HG02588 (cell line): ENCODE results near the gene TUBA8.
"Not testable (repeated sequence)": the region's sequence is repeated elsewhere in the genome, so short reads cannot be mapped to it uniquely, and the experiment has no call there.

Source experiments
- ATAC-seq: cut with Tn5 transposase; IDR thresholded peaks from one replicate; pipeline ENCODE4 v1.9.1; 2021; ENCODE audit warnings: mild to moderate bottlenecking, moderate library complexity; ENCODE audit not compliant: unreplicated experiment

TUBA8 gene

GRCh38 chr22:18104566-18104965 lies 6.0 kb upstream of the TUBA8 start:
- ATAC-seq, result no peak

DNA sequence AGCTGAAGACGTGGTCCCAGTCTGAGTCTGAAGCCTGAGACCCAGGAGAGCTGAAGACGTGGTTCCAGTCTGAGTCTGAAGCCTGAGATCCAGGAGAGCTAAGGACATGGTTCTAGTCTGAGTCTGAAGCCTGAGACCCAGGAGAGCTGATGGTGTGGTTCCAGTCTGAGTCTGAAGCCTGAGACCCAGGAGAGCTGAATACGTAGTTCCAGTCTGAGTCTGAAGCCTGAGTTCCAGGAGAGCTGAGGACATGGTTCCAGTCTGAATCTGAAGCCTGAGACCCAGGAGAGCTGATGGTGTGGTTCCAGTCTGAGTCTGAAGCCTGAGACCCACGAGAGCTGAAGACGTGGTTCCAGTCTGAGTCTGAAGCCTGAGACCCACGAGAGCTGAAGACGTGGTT lies 4.6 kb upstream of the TUBA8 start:
- ATAC-seq, result not testable (repeated sequence)

DNA sequence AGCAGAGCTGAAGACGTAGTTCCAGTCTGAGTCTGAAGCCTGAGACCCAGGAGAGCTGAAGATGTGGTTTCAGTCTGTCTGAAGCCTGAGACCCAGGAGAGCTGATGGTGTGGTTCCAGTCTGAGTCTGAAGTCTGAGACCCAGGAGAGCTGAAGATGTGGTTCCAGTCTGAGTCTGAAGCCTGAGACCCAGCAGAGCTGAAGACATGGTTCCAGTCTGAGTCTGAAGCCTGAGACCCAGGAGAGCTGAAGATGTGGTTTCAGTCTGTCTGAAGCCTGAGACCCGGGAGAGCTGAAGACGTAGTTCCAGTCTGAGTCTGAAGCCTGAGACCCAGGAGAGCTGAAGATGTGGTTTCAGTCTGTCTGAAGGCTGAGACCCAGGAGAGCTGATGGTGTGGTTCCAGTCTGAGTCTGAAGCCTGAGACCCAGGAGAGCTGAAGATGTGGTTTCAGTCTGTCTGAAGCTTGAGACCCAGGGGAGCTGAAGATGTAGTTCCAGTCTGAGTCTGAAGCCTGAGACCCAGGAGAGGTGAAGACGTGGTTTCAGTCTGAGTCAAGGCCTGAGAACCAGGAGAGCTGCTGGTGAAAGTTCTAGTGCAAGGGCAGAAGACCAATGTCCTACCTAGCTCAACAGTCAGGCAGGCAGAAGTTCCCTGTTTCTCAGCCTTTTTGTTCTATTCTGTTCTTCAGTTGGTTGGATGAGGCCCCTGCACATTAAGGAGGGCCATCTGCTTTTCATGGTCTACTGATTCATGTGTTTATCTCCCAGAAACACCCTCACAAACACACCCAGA lies 3.9 kb upstream of the TUBA8 start:
- ATAC-seq, result not testable (repeated sequence)

GRCh38 chr22:18108187-18108586 lies 2.4 kb upstream of the TUBA8 start:
- no peak for ATAC-seq

- ATAC-seq, result no peak
These were observed 1.0 kb upstream of the TUBA8 start for GRCh38 chr22:18109410-18110193.

- ATAC-seq, result no peak
These were observed 547 bp downstream of the TUBA8 start for GRCh38 chr22:18110954-18111758.

DNA sequence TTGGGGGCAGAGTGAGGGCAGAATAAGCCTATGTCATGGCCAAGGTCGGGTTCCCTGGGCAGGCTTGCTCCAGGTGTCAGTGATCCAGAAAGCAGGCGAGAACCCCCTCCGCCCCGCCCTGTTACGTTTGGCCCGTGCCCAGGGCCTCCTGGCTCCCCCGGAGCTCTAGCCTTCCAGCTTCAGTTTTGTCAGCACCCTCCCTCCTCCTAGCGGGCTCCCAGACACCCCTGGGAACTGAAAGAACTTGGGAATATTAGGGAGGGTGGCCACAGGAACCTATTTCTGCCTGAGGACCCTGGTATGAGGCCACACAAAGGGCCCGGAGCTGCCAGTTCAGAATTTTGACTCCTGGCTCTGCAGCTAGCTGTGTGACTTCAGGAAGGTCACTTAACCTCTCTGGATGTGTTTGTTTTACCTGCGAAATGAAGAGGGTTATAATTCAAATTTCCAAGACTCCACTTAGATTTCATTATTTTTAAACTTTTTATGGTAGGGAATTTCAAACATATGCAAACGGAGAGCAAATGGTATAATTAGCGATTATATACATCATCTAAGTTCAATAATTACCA lies 1.2 kb downstream of the TUBA8 start:
- no peak for ATAC-seq

GRCh38 chr22:18112440-18112839 lies 1.8 kb downstream of the TUBA8 start:
- no peak for ATAC-seq

GRCh38 chr22:18113680-18114394 lies 3.2 kb downstream of the TUBA8 start:
- ATAC-seq, result no peak

- ATAC-seq, result no peak
These were observed 3.9 kb downstream of the TUBA8 start for GRCh38 chr22:18114495-18114894.

DNA sequence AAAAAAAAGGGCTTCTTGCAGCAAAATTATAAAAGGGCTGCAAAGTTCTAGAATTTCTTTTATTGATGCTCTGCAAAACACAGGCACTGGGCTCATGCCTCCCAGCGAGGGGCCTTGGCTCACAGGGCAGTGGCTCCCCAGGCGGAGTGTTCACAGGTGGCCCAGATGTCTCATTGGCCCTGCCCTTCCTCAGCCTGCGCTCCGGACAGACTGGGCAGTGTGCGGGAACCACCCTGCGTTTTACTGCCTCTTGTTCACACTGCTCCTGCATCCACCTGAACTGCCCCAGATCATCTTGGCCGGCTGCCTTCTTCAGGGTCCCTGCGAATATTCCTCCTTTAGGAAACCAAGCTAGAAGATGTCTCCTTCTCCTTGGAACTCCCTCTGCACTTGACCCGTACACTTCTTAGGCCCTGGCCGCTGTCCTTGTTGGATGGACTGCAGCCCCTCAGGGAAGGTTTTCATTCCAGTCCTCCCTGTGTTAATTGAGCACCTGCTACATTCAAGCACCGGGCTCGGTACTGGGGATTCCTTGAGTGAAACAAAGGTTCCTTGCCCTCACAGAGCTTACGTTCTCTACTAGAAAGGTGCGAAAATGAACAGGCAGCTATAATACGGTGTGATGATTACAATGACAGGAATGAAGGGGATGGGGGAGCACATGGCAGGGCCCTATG lies 4.5 kb downstream of the TUBA8 start:
- no peak for ATAC-seq

DNA sequence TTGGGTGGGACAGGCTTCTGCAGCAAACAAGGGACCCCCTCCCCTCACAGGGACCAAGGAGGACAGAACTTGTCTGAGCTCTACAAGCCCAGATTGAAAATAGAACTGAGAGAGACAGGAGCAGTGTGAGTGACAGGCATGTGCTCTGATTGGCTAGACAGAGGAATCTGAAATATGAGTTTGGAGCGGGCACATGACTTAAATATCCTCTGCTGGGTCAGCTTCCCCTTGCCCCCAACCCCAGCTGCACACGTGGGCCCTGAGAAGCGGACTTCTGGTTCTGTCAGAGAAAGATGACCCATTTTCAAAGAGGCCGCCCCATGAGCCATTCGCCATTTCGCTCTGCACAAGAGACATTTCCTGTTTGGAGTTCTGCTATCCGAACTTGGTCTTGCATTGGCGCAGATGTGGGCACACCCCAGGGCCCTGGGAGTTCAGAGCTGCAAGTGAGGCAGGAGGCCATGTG lies 5.3 kb downstream of the TUBA8 start:
- no peak for ATAC-seq

GRCh38 chr22:18116634-18117033 lies 6.0 kb downstream of the TUBA8 start:
- no peak for ATAC-seq

- no peak for ATAC-seq
These were observed 7.8 kb downstream of the TUBA8 start for GRCh38 chr22:18118345-18118915.

- no peak for ATAC-seq
These were observed 9.0 kb downstream of the TUBA8 start for GRCh38 chr22:18119409-18120110.

DNA sequence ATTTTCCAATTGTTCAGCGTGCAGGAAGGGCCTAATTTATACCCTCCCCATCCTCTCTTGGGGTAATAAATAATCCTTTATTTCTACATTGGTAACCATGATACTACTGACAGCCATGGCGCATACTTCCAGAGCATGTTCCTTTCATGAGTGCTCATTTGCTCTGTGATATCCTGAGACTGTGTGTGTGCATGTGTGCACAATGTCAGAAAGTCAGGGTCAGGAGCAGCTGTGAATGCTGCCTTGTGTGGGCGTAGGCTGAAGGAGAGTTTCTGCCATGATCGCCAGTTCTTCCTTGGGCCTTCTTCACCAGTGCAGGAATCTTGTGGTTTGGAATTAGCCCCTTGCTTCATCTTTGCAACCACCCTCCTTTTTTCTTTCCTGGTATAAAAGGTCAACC lies 10.2 kb downstream of the TUBA8 start:
- no peak for ATAC-seq

DNA sequence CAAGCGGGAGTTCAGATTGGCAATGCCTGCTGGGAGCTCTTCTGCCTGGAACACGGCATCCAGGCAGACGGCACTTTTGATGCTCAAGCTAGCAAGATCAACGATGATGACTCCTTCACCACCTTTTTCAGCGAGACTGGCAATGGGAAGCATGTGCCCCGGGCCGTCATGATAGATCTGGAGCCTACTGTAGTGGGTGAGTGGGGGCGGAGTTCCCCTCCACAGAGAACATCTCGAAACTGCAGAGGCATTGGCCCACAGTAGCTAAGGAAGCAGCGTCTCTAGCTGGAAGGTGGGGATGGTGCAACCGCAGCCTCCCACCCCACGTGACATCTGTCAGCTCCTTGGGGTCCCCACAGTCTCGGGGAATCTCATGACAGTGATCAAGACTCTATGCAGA lies 10.9 kb downstream of the TUBA8 start:
- no peak for ATAC-seq

DNA sequence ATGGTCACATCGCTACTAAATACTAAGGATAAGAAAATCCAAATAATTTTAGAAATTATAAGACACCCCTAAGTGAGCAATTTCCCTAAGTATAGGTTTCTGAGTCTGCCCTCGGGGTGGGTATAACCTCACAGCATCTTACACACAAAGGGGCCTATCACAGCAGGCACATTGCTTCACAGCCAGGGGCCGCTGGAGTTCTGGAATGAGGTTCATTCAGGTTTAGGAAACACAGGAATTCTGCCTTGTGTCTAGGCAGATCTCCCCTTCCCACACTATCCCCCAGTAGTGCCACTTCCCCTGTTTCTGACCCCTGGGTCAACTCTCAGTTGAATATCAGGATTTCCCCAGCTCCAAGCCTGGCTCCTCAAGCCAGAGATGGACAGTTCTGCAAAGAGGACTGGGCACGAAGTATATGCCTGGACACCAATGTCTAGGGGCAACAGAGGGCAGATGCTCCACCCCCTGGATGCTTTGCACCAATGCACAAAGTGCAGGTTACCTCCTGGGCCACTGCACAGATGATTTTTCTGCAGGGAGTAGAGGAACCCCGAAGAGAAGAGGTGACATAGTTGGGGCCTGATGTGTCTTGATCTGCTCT lies 11.4 kb downstream of the TUBA8 start:
- ATAC-seq, result no peak
